Stimulated activated CD4-positive, alpha-beta T cell treated with anti-CD3 and anti-CD28 coated beads, Interleukin-1b, Interleukin-23, amount 100 ng/mL, for 4 hours (primary cell): ENCODE measurements around the gene CROCC2.

ENCODE experiments used
- DNase-seq, 2 donors: peaks; one replicate each; pipeline ENCODE4 v3.0.0-alpha.2; 2020; ENCODE audit warnings: low read depth in 2 of 2

The CROCC2 gene

GRCh38 chr2:240933966-240934700 lies 28.0 kb downstream of the CROCC2 start:
- DNase-seq, result no peak

- DNase-seq, result no peak
Measured at GRCh38 chr2:240934701-240935102, 28.6 kb downstream of the CROCC2 start.

- no peak for DNase-seq
Measured at GRCh38 chr2:240935103-240935876, 29.2 kb downstream of the CROCC2 start.

- DNase-seq, result no peak
Measured at GRCh38 chr2:240936106-240936505, 30.0 kb downstream of the CROCC2 start.

GRCh38 chr2:240946046-240946445 lies 39.9 kb downstream of the CROCC2 start:
- DNase-seq, result no peak

GRCh38 chr2:240946654-240947053 lies 40.5 kb downstream of the CROCC2 start:
- no peak for DNase-seq

- DNase-seq, result no peak
Measured at GRCh38 chr2:240947176-240947575, 41.0 kb downstream of the CROCC2 start.

- no peak for DNase-seq
Measured at GRCh38 chr2:240947607-240948006, 41.5 kb downstream of the CROCC2 start.

- no peak for DNase-seq
Measured at GRCh38 chr2:240948086-240948485, 42.0 kb downstream of the CROCC2 start.

- DNase-seq, result no peak
Measured at GRCh38 chr2:240948905-240949790, 43.0 kb downstream of the CROCC2 start.

GRCh38 chr2:240949791-240950705 lies 43.9 kb downstream of the CROCC2 start:
- DNase-seq, result no peak

- DNase-seq, result no peak
Measured at GRCh38 chr2:240951045-240951594, 45.0 kb downstream of the CROCC2 start.

GRCh38 chr2:240952496-240953246 lies 46.5 kb downstream of the CROCC2 start:
- no peak for DNase-seq

GRCh38 chr2:240953426-240954410 lies 47.6 kb downstream of the CROCC2 start:
- DNase-seq, result no peak

- DNase-seq, result no peak
Measured at GRCh38 chr2:240954436-240955305, 48.5 kb downstream of the CROCC2 start.

GRCh38 chr2:240955306-240956170 lies 49.4 kb downstream of the CROCC2 start:
- no peak for DNase-seq
